PC-3 (cell line): Measurements from ENCODE around the gene CTF1.

Source experiments
- CTCF ChIP-seq: fragments of 300-600 bp; sonication (generic); conservative IDR thresholded peaks from 2 replicates; pipeline ENCODE4 v1.5.1; 2017; ENCODE audit warnings: antibody characterized with exemption, low read depth, mild to moderate bottlenecking, low read length
- EZH2phosphoT487 ChIP-seq: fragments of 300-600 bp; sonication (generic); IDR thresholded peaks from 2 replicates; pipeline ENCODE4 v1.6.1; 2018; ENCODE audit warnings: mild to moderate bottlenecking, antibody characterized with exemption, low read length, borderline replicate concordance

GRCh38 chr16:30858111-30858495 is 38.3 kb upstream of the CTF1 start:
- TF ChIP-seq EZH2phosphoT487 (no peak), CTCF (no peak)
